ENCODE data around the gene NEURL4.

NEURL4 gene

DNA sequence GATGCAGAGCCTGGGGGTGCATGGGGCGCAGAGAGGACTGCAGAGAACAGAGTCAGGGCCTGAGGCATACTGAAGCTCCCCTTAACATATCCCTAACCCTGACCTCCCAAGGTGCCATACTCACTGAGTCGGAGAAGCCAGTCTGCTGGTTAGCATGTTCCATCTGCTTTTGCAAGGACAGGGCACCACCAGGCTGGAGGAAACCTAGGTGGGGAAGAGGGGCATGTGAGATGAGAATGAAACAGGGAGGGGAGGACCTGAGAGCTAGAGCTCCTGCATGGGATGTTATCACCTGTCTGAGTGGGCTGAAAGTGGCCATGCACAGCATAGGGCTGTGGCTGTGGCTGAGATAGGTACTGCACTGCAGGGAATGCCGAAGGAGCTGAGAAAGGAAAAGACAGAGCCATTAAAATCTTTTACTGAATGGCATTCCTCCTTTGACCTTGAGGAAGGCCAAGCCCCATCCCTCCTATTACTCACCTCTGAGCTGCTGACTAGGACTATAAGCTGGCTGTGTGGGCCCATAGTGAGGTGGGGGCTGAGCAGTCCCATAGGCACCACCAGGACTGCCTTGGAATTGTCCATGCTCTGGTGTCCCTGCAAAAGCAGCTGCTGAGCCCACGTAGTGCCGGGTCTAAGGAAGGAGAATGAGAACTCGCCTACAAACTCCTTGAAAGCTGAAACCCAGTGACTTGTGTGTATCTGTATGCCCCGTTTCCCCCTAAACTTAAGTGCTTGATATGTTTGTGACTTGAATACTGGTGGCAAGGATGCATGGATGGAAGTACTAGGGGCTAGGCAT is 15.8 kb downstream of the NEURL4 start:
- Histone ChIP-seq H3K4me1 (ENCODE audit: control insufficient read depth, insufficient read depth, low read length, poor library complexity, severe bottlenecking) (peaks cover 34% of the 10 kb centered on the region), H3K4me3 (ENCODE audit: extremely low read depth, insufficient read depth, low read length, poor library complexity, severe bottlenecking) (no peak overlapping the region), H3K27ac (ENCODE audit: low read depth, low read length, severe bottlenecking) (peak overlapping the region; percentile 67), H3K36me3 (ENCODE audit: control insufficient read depth, insufficient read depth, low read length) (peaks cover 74% of the 10 kb centered on the region), H3K9me3 (ENCODE audit: control insufficient read depth, low read length) (no peaks in the 10 kb centered on the region)
- WGBS, 2 experiments (ENCODE audit: insufficient coverage in 2 of 2), result 91 to 95% methylated on average over 6 to 7 of the region's 7 CpGs

DNA sequence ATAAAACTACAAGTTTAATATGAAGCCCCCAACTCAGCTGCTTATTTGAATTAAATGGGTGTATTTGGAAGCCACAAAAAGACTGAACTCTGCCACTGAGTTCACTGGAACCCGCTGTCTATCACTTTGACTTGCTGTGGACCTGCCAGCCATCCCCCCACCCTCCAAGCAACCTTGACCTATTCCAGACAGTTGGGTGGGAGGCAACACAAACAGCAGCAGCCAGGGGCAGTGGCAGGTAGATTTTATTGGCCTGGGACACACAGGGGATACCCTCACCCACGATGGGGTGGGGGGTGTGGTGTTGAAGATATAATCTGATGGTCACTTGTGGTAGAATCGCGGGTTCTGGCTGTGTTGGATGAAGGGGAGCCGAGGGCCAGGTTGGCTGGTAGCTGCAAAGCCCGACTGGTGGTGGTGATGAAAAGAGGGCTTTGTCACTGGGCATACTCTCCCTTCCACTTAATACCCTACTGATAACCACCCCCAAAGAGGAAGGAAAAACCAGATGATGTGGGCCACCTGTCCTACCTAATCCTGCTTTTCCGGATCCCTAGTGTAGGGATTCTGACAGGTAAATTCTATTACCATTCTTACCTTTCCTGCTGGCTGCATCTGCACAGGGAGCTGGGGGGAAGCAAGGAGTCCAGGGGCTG is 16.6 kb downstream of the NEURL4 start:
- Histone ChIP-seq H3K4me3 (ENCODE audit: extremely low read depth, insufficient read depth, low read length, poor library complexity, severe bottlenecking) (no peak overlapping the region), H3K9me3 (ENCODE audit: control insufficient read depth, low read length) (no peaks in the 10 kb centered on the region), H3K4me1 (ENCODE audit: control insufficient read depth, insufficient read depth, low read length, poor library complexity, severe bottlenecking) (peaks cover 34% of the 10 kb centered on the region), H3K27ac (ENCODE audit: low read depth, low read length, severe bottlenecking) (no peak overlapping the region), H3K36me3 (ENCODE audit: control insufficient read depth, insufficient read depth, low read length) (peaks cover 67% of the 10 kb centered on the region)
- 88% methylated on average over 1 to 2 of the region's 7 CpGs for WGBS, 2 experiments (ENCODE audit: insufficient coverage in 2 of 2)

DNA sequence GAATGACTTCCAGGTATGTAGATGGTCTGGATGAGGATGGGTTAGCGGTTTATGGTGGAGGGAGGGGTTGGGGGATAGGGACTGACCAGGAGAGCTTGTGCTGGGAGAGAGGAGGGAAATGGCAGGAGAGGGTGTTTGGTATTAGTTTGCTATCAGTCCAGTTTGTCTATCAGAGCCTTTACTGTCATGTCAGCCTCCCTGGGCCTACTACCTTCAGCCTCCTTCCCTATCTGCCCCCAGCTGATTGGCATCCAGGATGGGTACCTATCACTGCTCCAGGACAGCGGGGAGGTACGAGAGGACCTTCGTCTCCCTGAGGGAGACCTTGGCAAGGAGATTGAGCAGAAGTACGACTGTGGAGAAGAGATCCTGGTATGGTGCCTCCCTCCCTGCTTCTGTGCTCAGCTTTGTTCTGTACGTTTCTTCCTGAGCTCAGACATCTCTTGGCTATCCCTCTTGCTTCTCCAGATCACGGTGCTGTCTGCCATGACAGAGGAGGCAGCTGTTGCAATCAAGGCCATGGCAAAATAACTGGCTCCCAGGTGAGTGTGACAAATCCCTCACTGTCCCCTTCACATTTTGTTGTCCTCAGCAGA is 17.9 kb downstream of the NEURL4 start:
- WGBS, 2 experiments (ENCODE audit: insufficient coverage in 2 of 2), result 91 to 97% methylated on average over 5 to 7 of the region's 7 CpGs
- Histone ChIP-seq H3K36me3 (ENCODE audit: control insufficient read depth, insufficient read depth, low read length) (peaks cover 60% of the 10 kb centered on the region), H3K4me3 (ENCODE audit: extremely low read depth, insufficient read depth, low read length, poor library complexity, severe bottlenecking) (no peak overlapping the region), H3K27ac (ENCODE audit: low read depth, low read length, severe bottlenecking) (no peak overlapping the region), H3K9me3 (ENCODE audit: control insufficient read depth, low read length) (no peaks in the 10 kb centered on the region), H3K4me1 (ENCODE audit: control insufficient read depth, insufficient read depth, low read length, poor library complexity, severe bottlenecking) (peaks cover 34% of the 10 kb centered on the region)

DNA sequence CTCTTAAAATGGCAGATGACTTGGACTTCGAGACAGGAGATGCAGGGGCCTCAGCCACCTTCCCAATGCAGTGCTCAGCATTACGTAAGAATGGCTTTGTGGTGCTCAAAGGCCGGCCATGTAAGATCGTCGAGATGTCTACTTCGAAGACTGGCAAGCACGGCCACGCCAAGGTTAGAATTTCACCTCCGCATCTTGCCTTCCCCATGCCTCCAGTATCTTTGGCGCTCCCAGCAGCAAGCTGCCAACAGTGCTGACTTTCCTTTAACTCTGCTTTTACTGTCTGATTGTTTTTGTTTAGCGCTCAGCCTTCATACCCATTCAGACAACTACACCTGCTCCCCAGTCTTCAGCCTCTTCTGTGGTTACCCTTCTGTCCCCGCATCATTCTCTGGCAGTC is 19.5 kb downstream of the NEURL4 start:
- H3K36me3 ChIP-seq (ENCODE audit: control insufficient read depth, insufficient read depth, low read length), result peaks cover 52% of the 10 kb centered on the region
- 95 to 97% methylated on average over 10 to 12 of the region's 12 CpGs for WGBS, 2 experiments (ENCODE audit: insufficient coverage in 2 of 2)
- peak overlapping the region; percentile 90 for H3K4me3 ChIP-seq (ENCODE audit: extremely low read depth, insufficient read depth, low read length, poor library complexity, severe bottlenecking)
- H3K27ac ChIP-seq (ENCODE audit: low read depth, low read length, severe bottlenecking), result no peak overlapping the region
- H3K4me1 ChIP-seq (ENCODE audit: control insufficient read depth, insufficient read depth, low read length, poor library complexity, severe bottlenecking), result peaks cover 26% of the 10 kb centered on the region
- no peaks in the 10 kb centered on the region for H3K9me3 ChIP-seq (ENCODE audit: control insufficient read depth, low read length)

DNA sequence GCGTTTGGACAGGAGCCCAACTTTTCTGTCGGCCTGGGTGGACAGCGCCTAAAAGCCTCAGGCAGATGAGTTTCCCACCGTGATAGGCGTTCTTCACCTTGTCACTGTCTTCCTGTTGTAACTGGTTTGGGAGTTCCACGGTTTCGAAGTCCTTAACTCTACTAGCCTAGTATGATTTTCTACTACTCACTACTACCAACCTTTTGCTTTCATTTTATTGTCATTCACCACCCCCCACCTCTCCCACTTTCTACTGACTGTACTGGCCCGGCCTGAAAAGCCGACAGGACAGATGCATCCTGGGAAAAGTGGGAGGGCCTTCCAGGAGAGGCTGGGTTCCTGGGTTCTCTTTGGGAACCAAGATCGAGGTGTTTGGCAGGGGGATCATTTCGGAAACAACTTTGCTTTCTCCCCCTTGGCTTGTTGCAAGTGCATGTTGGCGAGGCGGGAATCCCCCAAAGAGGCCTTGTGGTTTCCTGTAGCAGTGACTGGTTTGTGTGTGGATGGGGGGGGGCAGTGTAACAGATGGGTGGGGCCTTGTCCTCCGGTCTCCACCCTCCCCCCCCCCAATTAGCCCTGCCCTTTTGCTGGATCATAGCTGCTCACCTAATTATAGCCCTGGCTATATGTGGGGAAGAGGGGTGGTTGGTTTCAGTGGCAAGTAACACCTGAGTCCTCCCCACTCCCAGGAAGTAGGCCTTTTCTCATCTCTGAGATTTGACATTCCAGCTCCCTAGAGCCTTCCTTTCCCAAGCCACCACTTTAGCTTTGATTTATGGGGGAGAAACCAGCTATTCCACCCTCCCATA is 20.3 kb downstream of the NEURL4 start:
- WGBS, 2 experiments (ENCODE audit: insufficient coverage in 2 of 2), result 0 to 2% methylated on average over 10 to 11 of the region's 14 CpGs
- Histone ChIP-seq H3K9me3 (ENCODE audit: control insufficient read depth, low read length) (no peaks in the 10 kb centered on the region), H3K27ac (ENCODE audit: low read depth, low read length, severe bottlenecking) (peak overlapping the region; percentile 95)

DNA sequence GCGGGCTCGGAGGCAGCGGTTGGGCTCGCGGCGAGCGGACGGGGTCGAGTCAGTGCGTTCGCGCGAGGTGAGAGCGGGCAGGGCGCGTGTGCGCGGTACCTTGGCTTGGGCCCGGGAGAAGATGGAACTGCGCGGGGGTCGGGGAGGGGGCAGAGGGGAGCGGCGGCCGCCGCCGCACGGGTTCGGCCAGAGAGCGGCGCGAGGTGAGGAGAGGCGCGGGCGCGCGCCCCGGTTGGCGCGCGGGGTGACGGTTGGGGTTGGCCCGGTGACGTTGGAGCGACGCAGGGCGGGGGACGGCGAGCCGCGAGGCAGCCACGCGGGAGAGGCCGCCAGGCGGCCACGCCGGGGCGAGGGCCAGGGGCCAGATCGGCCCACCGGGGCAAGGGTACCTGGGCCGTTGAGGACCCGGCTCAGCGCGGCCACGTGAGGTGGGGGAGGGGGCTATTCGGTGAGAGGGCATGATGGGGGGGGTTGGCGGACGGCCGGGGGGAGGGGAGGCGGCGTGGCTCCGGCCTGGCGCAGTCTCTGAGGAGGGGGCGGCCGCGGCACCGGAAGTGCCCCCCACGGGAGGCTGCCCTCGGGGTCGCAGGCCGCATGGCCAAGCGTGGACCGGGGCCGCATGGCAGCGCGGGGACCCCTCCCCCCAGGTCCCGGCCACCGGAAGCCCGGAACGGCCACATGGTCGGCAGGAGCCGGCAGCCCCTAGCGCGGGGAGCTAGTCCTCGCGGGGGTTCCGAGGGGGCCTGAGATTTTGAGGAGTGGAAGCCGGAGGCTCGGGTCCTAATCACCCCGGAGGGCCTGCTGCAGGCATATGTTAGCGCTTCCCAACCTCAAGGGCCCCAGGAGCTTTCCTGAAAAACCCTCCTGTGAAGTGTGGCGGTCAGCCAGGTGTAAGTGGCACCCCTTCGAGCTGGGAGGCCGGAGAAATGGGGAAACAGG is 21.2 kb downstream of the NEURL4 start:
- H3K4me3 ChIP-seq (ENCODE audit: extremely low read depth, insufficient read depth, low read length, poor library complexity, severe bottlenecking), result peak overlapping the region; percentile 90
- H3K27ac ChIP-seq (ENCODE audit: low read depth, low read length, severe bottlenecking), result peak overlapping the region; percentile 95
- H3K36me3 ChIP-seq (ENCODE audit: control insufficient read depth, insufficient read depth, low read length), result peaks cover 40% of the 10 kb centered on the region
- no peaks in the 10 kb centered on the region for H3K9me3 ChIP-seq (ENCODE audit: control insufficient read depth, low read length)
- H3K4me1 ChIP-seq (ENCODE audit: control insufficient read depth, insufficient read depth, low read length, poor library complexity, severe bottlenecking), result peaks cover 12% of the 10 kb centered on the region
- 1% methylated on average over 36 to 65 of the region's 104 CpGs for WGBS, 2 experiments (ENCODE audit: insufficient coverage in 2 of 2)

More for the DNA sequence above, 20.3 kb downstream of the NEURL4 start:
- peaks cover 49% of the 10 kb centered on the region for H3K36me3 ChIP-seq (ENCODE audit: control insufficient read depth, insufficient read depth, low read length)
- peaks cover 19% of the 10 kb centered on the region for H3K4me1 ChIP-seq (ENCODE audit: control insufficient read depth, insufficient read depth, low read length, poor library complexity, severe bottlenecking)
- peak overlapping the region; percentile 90 for H3K4me3 ChIP-seq (ENCODE audit: extremely low read depth, insufficient read depth, low read length, poor library complexity, severe bottlenecking)

DNA sequence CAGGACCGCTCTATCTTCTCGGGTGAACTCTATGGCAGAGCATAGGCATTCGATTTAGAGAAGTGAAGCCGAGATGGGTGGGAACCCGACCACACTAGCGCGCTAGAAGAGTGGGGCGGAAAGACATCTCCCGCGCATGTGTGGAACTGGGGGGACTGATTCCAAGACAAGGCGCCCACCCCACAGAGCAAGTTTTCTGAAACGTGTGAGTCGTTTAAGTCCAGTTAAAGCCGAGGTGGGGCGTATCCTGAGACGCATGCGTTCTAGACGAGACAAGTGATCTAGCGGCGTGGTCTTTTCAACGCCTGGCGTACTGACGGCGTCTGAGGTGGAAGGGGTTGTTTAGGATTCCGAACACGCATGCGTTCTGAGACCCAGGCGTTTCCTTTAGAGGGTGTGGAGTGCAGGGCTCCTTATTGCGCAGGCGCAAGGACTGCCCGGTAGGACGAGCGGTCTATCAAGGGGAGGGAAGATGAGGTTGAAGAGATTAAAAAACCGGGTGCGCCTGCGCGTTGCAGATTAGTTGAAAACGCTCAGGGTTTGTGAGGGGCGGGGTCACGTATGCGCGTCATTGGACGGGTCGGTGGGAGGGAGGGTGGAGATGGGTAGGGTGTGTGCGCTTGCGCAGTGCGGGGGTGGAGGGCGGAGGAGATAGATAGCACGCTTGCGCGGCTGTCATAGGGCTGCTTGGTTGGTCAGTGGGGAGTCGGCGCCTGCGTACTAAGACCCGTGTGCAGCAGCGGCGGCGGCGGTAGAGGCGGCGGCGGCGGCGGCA is 22.0 kb downstream of the NEURL4 start, which contains the start of gene EIF5A:
TSS of gene EIF5A (plus strand) at position 718 of the 775 bp plus-strand sequence. CDS start 2,008 bp downstream, outside the sequence.
- H3K4me1 ChIP-seq (ENCODE audit: control insufficient read depth, insufficient read depth, low read length, poor library complexity, severe bottlenecking), result peaks cover 10% of the 10 kb centered on the region
- H3K36me3 ChIP-seq (ENCODE audit: control insufficient read depth, insufficient read depth, low read length), result peaks cover 32% of the 10 kb centered on the region
- peak within 1 kb of the TSS; percentile 90 for H3K4me3 ChIP-seq (ENCODE audit: extremely low read depth, insufficient read depth, low read length, poor library complexity, severe bottlenecking)
- H3K9me3 ChIP-seq (ENCODE audit: control insufficient read depth, low read length), result no peaks in the 10 kb centered on the region
- WGBS, 2 experiments (ENCODE audit: insufficient coverage in 2 of 2), result 1% methylated on average over 52 to 62 of the region's 64 CpGs
- peak within 1 kb of the TSS; percentile 95 for H3K27ac ChIP-seq (ENCODE audit: low read depth, low read length, severe bottlenecking)

DNA sequence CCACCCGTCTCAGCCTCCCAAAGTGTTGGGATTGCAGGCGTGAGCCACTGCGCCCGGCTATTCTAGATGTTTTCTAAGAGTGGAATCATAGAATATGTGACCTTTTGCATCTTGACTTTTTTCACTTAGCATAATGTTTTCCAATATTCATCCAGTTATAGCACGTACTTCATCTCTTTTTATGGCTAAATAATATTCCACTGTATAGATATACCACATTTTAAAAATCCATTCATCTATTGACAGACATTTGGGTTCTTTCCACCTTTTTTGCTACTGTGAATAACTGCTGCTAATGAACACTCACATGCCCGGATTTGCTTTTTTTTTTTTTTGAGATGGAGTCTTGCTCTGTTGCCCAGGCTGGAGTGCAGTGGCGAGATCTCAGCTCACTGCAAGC is 25.0 kb downstream of the NEURL4 start:
- Histone ChIP-seq H3K27ac (ENCODE audit: low read depth, low read length, severe bottlenecking) (no peak overlapping the region), H3K4me1 (ENCODE audit: control insufficient read depth, insufficient read depth, low read length, poor library complexity, severe bottlenecking) (peaks cover under 1% of the 10 kb centered on the region), H3K4me3 (ENCODE audit: extremely low read depth, insufficient read depth, low read length, poor library complexity, severe bottlenecking) (no peak overlapping the region), H3K9me3 (ENCODE audit: control insufficient read depth, low read length) (no peaks in the 10 kb centered on the region), H3K36me3 (ENCODE audit: control insufficient read depth, insufficient read depth, low read length) (peaks cover 4% of the 10 kb centered on the region)
- WGBS, 2 experiments (ENCODE audit: insufficient coverage in 2 of 2), result 89 to 92% methylated on average over 1 to 2 of the region's 7 CpGs

DNA sequence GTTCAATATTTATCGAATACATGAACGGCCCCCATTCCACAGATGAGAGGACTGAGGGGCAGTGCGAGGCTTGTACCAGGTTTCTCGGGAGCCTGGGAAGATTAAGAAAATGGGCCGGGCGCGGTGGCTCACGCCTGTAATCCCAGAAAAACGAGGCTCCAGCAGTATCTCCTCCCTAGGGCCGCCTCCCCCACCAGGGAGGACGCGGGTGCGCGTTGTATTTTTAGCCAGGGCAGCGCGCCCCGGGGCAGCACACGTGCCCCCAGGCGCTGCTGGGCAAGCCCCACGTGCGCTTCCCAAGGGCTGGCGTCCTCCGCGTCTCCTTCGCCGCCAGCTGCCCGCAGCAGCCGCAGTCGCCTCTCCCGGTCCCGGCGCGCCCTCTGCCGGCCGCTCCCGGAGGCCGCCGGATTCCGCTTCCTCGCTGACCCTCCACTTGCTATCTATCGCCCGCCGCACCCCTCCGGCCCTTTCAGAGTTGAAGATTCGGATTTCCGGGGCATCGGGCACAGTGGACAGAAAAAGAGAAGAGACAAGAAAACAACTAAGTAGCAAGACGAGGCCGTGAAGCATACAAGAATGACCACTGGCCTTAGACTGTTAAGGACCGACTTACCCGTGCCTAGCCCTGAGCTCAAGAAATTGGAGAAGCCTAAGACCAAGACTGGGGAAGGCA is 32.8 kb downstream of the NEURL4 start:
- no peaks in the 10 kb centered on the region for H3K4me1 ChIP-seq (ENCODE audit: control insufficient read depth, insufficient read depth, low read length, poor library complexity, severe bottlenecking)
- H3K4me3 ChIP-seq (ENCODE audit: extremely low read depth, insufficient read depth, low read length, poor library complexity, severe bottlenecking), result no peak overlapping the region
- H3K36me3 ChIP-seq (ENCODE audit: control insufficient read depth, insufficient read depth, low read length), result no peaks in the 10 kb centered on the region
- no peak overlapping the region for H3K27ac ChIP-seq (ENCODE audit: low read depth, low read length, severe bottlenecking)
- no peaks in the 10 kb centered on the region for H3K9me3 ChIP-seq (ENCODE audit: control insufficient read depth, low read length)
- WGBS, 2 experiments (ENCODE audit: insufficient coverage in 2 of 2), result 8 to 10% methylated on average over 42 of the region's 51 CpGs
